ENCODE data around the gene PERCC1.
"Not testable (repeated sequence)": the region's sequence is repeated elsewhere in the genome, so short reads cannot be mapped to it uniquely, and the experiment has no call there.

The PERCC1 gene

DNA sequence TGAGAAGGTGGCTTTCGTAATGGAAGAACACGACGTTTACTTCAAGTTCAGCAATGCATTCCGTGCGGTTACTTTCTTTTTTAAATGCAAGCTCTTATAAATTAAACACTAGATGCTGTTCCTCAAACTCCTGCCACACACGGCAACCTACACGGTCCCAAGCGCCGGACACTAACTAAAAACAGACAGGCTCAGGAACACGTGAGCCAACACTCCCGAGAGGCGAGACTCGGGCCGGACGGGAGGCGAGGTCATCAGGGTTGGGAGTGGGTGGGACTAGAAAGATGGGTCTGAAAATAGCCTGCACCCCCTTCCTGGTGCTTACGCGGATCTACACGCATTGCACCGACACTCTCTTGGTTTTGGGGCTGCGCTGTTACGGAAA, 37.5 kb downstream of the PERCC1 start:
- TF ChIP-seq GATA1 (IDR thresholded peaks at IDR 0.05; ENCODE audit: low read depth, low read length) (no peak), POLR2A (IDR thresholded peaks at IDR 0.05; ENCODE audit: low read length) (no peak)
- DNase-seq = no peak

- DNase-seq = not testable (repeated sequence)
Observed at GRCh38 chr16:1469141-1469540, 38.3 kb downstream of the PERCC1 start.

DNA sequence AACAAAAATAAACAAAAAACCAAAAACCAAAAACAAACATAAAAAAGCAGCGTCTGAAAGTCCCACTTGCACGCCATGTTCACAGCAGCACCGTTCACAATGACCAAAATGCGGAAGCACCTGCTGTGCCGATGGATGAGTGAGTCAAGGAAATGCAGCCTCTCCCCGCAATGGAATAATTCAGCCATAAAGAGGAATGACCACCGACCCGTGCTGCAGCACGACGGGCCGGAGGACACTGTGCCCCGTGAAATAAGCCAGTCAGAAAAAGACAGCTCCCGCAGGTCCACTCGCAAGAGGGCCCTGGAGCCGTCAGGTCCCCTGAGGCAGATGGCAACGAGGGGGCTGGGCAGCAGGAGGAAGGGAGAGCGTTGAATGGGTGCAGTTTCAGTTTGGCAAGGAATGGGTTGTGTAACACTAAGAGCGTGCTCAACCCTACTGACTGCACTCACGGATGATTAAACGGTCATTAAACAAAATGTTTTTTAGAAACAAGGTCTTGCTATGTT, 38.9 kb downstream of the PERCC1 start:
- no peak for TF ChIP-seq POLR2A (IDR thresholded peaks at IDR 0.05; ENCODE audit: low read length)
- TF ChIP-seq GATA1 (IDR thresholded peaks at IDR 0.05; ENCODE audit: low read depth, low read length) = no peak
- DNase-seq = no peak

DNA sequence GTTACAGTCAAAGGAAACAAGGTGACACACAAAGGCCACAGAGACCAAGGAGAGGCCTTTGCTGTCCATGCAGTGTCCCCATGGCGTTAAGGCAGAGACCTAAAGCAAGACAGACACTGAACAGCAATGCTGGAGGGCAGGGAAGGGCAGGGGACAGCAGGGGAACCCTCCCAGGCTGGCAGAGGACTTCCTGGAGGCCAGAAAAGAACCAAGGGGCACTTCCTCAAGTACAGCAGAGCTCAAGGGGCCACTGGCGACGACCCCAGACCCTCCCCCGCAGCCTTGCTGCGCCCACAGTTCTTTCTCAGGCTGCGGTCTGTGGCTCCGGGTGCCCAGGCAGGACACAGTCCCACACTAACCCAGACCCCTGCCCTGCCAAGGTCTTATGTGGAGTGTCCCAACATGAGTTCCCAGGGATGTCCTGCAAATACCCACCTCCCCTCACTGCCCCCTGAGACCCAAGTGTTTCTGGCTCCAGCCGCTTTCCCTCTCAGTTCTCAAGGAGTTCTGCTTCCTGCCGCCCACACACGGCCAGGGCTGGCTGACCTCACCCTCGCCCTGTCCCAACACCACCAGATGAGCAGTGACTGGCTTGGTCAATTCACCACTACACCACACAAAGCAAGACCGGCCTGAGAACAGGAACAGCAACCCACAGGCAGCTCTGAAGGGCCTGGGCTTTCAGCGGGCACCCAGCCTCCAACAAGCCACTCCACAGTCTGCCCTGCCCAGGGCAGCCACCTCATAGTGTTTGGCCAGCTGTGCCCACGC, 39.8 kb downstream of the PERCC1 start:
- DNase-seq = no peak
- no peak for TF ChIP-seq POLR2A (IDR thresholded peaks at IDR 0.05; ENCODE audit: low read length)
- no peak for TF ChIP-seq GATA1 (IDR thresholded peaks at IDR 0.05; ENCODE audit: low read depth, low read length)

GRCh38 chr16:1471569-1472194, 40.8 kb downstream of the PERCC1 start:
- no peak for TF ChIP-seq POLR2A (IDR thresholded peaks at IDR 0.05; ENCODE audit: low read length)
- no peak for TF ChIP-seq GATA1 (IDR thresholded peaks at IDR 0.05; ENCODE audit: low read depth, low read length)
- DNase-seq = no peak

GRCh38 chr16:1472974-1473373, 42.1 kb downstream of the PERCC1 start:
- TF ChIP-seq GATA1 (IDR thresholded peaks at IDR 0.05; ENCODE audit: low read depth, low read length) (no peak), POLR2A (IDR thresholded peaks at IDR 0.05; ENCODE audit: low read length) (no peak)
- peak; percentile 30 to 62 for DNase-seq

DNA sequence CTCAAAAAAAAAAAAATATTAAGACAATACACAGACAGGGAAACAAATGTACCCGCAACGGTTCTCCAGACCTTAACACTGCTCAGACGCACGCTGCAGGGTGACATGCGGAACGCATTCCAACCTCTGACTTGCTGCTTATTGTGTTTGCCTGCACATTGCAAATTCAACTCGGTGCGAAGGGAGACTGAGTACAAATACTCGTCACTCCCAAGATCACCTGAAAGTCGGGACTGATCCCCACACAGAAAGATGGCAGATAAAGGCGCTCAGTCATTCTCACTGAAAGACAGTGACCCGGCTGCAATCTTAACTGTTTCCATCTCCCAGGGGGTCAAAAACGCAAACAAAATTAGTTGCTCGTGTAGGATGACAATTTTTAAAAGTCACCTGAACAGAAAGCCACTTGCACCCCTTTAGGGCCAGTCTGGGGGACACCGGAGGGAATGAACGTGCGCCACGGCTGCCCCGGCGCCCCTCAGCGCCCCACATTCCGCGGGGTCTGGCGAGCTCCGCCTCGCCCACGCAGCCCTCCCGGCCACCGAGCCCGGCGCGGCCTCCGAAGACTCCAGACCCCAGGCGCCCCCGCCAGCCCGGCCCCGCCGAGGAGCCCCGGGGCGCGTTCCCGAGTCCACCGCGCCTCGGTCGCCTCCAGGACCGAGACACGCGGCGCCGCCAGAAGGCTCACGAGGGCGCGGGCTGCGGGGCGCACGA, 43.4 kb downstream of the PERCC1 start:
- peak; percentile 59 to 63 for DNase-seq
- no peak for TF ChIP-seq GATA1 (IDR thresholded peaks at IDR 0.05; ENCODE audit: low read depth, low read length)
- TF ChIP-seq POLR2A (IDR thresholded peaks at IDR 0.05; ENCODE audit: low read length) = no peak

DNA sequence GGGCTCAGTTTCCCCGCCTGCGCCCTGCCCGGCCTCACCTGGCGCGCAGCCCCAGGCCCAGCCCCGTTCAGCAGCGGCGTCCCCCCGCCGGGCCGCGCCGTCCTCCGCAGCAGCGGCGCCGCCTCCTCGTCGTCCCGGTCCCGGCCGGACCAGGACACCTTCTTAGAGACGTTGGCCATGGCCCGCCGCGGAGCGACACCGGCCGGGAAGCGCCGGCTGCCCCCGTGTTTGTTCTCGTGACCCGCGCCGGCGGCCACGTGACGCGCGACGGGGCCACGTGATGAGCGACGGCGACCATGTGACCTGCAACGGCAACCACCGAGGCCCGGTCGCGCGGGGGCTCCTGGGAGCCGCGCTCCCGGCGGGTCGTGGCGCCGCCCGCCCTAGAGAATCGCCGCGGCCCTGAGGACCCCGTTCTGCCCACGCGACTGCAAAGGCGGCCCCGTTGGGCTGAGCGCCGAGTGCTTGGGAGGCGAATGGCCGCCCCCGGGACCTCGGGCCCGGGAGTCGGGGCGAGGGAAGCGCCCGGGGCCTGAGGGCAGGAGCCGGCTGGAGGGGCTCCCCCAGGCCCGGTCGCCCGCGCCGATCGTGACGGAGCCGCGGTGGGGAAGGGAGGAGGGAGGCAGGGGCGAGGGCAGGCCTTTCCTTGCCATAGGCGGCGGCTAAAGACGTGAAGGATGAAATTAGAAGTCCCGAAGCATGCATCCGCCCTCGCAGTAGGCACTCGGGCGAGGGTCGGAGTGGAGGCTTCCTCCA, 44.1 kb downstream of the PERCC1 start, which contains the start of gene CLCN7:
TSS of gene CLCN7 (minus strand) at position 233 of the 756 bp plus-strand sequence. CDS start at position 179, 54 bp downstream.
- DNase-seq = peak; percentile 93 to 94
- TF ChIP-seq POLR2A (IDR thresholded peaks at IDR 0.05; ENCODE audit: low read length) (peak; percentile 86), GATA1 (IDR thresholded peaks at IDR 0.05; ENCODE audit: low read depth, low read length) (no peak)

DNA sequence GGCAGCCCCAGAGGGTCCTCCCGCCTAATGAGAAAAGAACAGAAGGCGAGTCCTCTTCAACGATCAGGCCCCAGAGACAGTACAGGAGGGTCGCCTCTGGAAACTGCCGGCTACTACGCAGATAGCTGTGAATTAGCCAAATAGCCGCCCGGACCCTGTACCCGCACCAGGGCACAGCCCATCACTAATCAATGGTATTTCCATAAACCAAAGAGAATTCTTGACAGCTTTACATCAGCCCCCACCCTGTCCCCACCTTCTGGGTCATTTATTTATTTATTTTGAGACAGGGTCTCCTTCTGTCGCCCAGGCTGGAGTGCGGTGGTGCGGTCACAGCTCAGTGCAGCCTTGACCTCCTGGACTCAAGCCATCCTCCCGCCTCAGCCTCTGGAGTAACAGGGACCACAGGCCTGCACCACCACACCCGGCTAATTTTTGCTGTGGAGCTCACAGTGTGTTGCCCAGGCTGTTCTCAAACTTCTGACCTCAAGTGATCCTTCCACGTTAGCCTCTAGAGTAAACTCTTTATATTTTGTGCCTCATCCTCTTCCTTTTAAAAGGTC, 44.8 kb downstream of the PERCC1 start:
- DNase-seq = no peak
- TF ChIP-seq GATA1 (IDR thresholded peaks at IDR 0.05; ENCODE audit: low read depth, low read length) (no peak), POLR2A (IDR thresholded peaks at IDR 0.05; ENCODE audit: low read length) (no peak)

DNA sequence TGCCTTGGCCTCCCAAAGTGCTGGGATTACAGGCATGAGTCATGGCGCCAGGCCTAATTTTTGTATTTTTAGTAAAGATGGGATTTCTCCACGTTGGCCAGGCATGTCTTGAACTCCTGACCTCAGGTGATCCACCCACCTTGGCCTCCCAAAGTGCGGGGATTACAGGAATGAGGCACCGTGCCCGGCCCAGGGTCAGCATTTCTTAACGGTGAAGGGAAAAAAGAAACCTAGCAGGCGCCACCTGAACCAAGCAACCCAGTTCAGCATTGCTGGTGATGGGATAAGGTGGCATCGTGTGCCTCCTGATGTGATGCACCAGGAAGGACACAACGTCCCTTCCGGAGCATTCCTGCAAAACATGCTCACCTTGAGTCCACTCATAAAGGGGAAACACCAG, 46.2 kb downstream of the PERCC1 start:
- no peak for DNase-seq
- no peak for TF ChIP-seq POLR2A (IDR thresholded peaks at IDR 0.05; ENCODE audit: low read length)
- no peak for TF ChIP-seq GATA1 (IDR thresholded peaks at IDR 0.05; ENCODE audit: low read depth, low read length)

DNA sequence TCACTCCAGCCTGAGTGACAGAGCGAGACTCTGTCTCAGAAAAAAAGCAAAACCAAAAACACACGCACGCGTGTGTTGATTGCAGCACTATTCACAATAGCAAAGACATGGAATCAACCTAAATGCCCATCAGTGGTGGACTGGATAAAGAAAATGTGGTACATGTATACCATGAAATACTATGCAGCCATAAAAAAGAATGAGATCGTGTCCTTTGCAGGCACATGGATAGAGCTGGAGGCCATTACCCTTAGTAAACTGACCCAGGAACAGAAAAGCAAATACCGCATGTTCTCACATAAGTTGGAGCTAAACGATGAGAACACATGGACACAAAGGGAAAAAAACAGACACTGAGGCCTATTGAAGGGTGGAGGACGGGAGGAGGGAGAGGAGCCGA, 48.1 kb downstream of the PERCC1 start:
- DNase-seq = not testable (repeated sequence)

DNA sequence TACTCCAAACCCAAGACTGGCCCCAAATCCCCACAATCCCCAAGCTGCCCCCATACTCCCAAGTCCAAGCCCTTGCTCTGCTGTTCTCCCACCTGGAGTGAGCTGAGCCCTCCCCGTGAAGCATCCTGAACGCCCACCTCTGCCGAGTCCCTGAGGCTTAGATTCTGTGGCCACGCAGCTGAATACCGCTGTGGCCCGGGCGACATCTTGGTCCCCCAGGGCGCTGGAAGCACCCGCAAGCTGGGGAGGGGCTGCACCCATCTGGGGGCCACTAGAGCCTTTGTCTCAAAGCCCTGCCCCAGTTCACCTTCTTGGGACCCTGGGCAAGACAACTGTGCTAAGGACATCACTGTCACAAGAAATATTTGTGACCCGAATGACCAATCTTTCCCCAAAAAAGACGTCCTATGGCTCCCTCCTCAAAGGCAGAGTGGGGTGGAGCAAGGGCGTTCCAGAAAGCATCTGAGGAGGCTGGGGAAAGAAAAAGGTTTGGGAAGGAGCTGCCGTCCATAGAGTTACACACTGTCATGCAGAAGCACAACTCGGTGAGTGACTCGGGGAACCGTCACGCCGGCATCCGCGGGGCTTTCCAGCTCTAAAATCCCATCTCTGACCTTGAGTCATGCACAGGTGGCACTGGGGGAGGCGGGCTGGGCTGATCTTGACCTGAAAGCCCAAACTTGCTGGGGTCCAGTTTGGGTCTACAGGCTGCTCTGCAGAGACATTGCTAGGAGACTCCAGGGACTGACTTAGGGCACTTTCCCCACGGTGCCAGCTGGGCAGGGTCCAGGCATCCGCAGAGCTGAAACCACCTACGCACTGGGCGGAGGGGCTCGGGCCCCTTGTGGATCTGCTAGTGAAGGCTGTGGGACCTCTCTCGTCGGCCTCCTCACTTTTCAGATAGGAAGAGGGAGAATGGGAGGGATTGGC, 51.3 kb downstream of the PERCC1 start:
- DNase-seq = no peak
- TF ChIP-seq GATA1 (IDR thresholded peaks at IDR 0.05; ENCODE audit: low read depth, low read length) (no peak), POLR2A (IDR thresholded peaks at IDR 0.05; ENCODE audit: low read length) (no peak)
